Peyer's patch (tissue), 4 donors: ENCODE results near the gene RDH12.

Experiments
- CTCF ChIP-seq, 6 experiments: fragments of 450-650 bp in 4 of 6; fragments of 200-600 bp in 2 of 6; sonication (generic) in 1 of 6; IDR thresholded peaks; one replicate each; pipeline ENCODE4 v1.5.1; 2017 to 2019; ENCODE audit warnings: antibody characterized with exemption in 6 of 6, mild to moderate bottlenecking in 3 of 6, moderate library complexity in 1 of 6
- POLR2A ChIP-seq, 2 donors: fragments of 450-650 bp; IDR thresholded peaks; one replicate each; pipeline ENCODE4 v1.5.1; 2017; ENCODE audit warnings: antibody characterized with exemption in 2 of 2, mild to moderate bottlenecking in 2 of 2, moderate library complexity in 2 of 2

DNA sequence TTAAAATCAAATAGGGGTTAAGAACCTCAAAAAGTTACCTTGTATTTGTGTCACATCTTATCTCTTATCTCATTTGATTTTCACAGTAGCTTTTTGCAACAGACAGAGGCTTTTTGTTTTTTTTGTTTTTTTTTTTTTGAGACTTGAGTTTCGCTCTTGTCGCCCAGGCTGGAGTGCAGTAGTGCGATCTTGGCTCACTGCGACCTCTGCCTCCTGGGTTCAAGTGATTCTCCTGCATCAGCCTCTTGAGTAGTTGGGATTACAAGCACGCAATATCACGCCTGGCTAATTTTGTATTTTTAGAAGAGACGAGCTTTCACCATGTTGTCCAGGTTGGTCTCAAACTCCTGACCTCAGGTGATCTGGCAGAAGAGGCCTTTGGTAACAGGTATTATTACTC is 25.7 kb downstream of the RDH12 start:
- TF ChIP-seq POLR2A (IDR thresholded peaks at IDR 0.05) (no peak), CTCF (IDR thresholded peaks at IDR 0.05) (no peak)
